ENCODE measurements around the gene ZDHHC3.

Gene ZDHHC3

GRCh38 chr3:45017821-45018220 lies 41.8 kb upstream of the ZDHHC3 start:
- no peak for DNase-seq (ENCODE audit: low read depth, low spot score)
- no peak overlapping the region for H3K4me3 ChIP-seq (ENCODE audit: low read depth, low read length)
- in situ Hi-C loops (cut with HindIII; ENCODE audit: low sequenced_read_pairs) = no loop called here
- TF ChIP-seq, protein P1, sequence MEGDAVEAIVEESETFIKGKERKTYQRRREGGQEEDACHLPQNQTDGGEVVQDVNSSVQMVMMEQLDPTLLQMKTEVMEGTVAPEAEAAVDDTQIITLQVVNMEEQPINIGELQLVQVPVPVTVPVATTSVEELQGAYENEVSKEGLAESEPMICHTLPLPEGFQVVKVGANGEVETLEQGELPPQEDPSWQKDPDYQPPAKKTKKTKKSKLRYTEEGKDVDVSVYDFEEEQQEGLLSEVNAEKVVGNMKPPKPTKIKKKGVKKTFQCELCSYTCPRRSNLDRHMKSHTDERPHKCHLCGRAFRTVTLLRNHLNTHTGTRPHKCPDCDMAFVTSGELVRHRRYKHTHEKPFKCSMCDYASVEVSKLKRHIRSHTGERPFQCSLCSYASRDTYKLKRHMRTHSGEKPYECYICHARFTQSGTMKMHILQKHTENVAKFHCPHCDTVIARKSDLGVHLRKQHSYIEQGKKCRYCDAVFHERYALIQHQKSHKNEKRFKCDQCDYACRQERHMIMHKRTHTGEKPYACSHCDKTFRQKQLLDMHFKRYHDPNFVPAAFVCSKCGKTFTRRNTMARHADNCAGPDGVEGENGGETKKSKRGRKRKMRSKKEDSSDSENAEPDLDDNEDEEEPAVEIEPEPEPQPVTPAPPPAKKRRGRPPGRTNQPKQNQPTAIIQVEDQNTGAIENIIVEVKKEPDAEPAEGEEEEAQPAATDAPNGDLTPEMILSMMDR (IDR thresholded peaks at IDR 0.05; ENCODE audit: low read depth, low read length) = no peak

- TF ChIP-seq, protein P1 (IDR thresholded peaks at IDR 0.05; ENCODE audit: low read depth, low read length) = no peak
- in situ Hi-C loops (cut with HindIII; ENCODE audit: low sequenced_read_pairs) = no loop called here
These were observed 40.9 kb upstream of the ZDHHC3 start for GRCh38 chr3:45016916-45017315.

DNA sequence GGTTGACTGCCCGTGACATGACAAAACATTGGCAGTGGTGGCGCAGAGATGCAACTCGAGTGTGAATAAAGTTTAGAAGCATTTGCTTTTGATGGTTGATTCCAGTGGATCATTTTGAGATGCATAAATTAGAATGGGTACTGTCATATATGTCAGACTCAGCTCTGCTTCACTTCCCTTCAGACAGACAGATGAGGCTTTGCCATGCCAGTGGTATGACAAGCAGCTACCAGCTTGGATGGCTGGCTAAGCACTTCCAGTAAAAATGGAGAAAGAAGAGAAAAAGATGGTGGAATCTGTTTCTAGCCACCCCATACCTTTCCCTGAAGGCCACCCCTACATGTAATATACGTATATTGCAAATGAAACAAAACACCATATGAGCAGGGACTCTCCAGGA lies 36.6 kb upstream of the ZDHHC3 start:
- DNase-seq (ENCODE audit: low read depth, low spot score) = no peak
- H3K4me3 ChIP-seq (ENCODE audit: low read depth, low read length) = no peak overlapping the region
- TF ChIP-seq, protein P1 (IDR thresholded peaks at IDR 0.05; ENCODE audit: low read depth, low read length) = no peak
- in situ Hi-C loops (cut with HindIII; ENCODE audit: low sequenced_read_pairs) = no loop called here

More at GRCh38 chr3:45016916-45017315, 40.9 kb upstream of the ZDHHC3 start:
- no peak overlapping the region for H3K4me3 ChIP-seq (ENCODE audit: low read depth, low read length)
- no peak for DNase-seq (ENCODE audit: low read depth, low spot score)

- TF ChIP-seq, protein P1 (IDR thresholded peaks at IDR 0.05; ENCODE audit: low read depth, low read length) = no peak
- no peak overlapping the region for H3K4me3 ChIP-seq (ENCODE audit: low read depth, low read length)
- in situ Hi-C loops (cut with HindIII; ENCODE audit: low sequenced_read_pairs) = no loop called here
- peak; percentile 94 for DNase-seq (ENCODE audit: low read depth, low spot score)
These were observed 36.0 kb upstream of the ZDHHC3 start for GRCh38 chr3:45011756-45012508.

DNA sequence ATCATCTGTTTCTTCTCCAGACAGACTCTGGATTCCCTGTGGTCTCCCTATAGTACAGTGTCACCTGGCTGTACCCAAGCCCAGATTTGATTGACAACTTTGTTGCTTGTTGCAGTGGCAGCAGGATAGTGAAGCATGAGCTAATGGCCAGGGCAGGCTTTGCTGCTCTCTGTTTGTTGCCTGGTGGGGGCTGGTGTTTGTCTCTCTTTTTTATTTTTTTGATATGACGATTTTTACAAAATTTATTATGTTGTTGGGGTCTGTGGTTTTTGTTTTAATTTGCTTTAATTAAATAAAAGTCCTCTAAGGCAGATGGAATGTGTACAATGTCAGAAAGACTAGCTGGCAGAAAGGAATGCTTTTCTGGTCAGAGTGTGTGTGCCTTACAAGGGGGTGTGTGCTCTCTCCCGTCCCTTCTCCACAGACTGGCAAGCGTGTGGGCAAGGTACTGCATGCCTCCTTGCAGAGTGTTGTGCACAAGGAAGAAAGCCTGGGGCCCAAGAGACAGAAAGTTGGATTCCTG lies 34.9 kb upstream of the ZDHHC3 start:
- TF ChIP-seq, protein P1 (IDR thresholded peaks at IDR 0.05; ENCODE audit: low read depth, low read length) = no peak
- H3K4me3 ChIP-seq (ENCODE audit: low read depth, low read length) = no peak overlapping the region
- DNase-seq (ENCODE audit: low read depth, low spot score) = peak; percentile 47
- in situ Hi-C loops (cut with HindIII; ENCODE audit: low sequenced_read_pairs) = no loop called here

DNA sequence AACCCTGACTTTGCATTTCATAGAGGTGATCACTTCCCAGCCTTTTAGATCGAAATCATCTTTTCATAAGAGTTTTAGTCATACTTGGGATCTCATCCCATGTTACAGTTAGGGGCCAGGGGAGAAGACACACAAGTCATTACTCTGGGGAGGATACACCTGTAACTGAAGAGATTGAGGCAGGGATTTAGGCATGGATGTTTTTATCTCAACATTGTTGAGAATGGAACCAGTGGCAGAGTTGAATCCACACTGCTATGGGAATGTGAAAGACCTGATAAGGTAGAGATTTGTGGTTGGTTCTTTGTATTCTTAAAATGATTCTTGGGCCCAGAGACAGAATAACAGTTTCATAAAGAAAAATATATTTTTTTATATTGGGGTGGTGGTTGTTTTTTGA lies 33.9 kb upstream of the ZDHHC3 start:
- in situ Hi-C loops (cut with HindIII; ENCODE audit: low sequenced_read_pairs) = no loop called here
- no peak for DNase-seq (ENCODE audit: low read depth, low spot score)
- TF ChIP-seq, protein P1 (IDR thresholded peaks at IDR 0.05; ENCODE audit: low read depth, low read length) = no peak
- no peak overlapping the region for H3K4me3 ChIP-seq (ENCODE audit: low read depth, low read length)
